Prostate gland (tissue), 2 donors: ENCODE data around the gene CPSF7.
"Not testable (repeated sequence)": the region's sequence is repeated elsewhere in the genome, so short reads cannot be mapped to it uniquely, and the experiment has no call there.

Experiments used
- CTCF ChIP-seq, 4 experiments: fragments of 200-600 bp in 2 of 4; fragments of 450-650 bp in 2 of 4; sonication (generic) in 2 of 4; IDR thresholded peaks; 1 replicate in 3 of 4; 2 replicates in 1 of 4; pipeline ENCODE4 v1.5.1; 2016 to 2019; ENCODE audit warnings: antibody characterized with exemption in 4 of 4, mild to moderate bottlenecking in 2 of 4, moderate library complexity in 2 of 4
- POLR2A ChIP-seq: fragments of 450-650 bp; IDR thresholded peaks from one replicate; pipeline ENCODE4 v1.6.1; 2016; ENCODE audit warnings: antibody characterized with exemption, mild to moderate bottlenecking
- POLR2AphosphoS5 ChIP-seq: sonication (generic); formaldehyde crosslinking; IDR thresholded peaks from one replicate; pipeline ENCODE4 v1.6.1; 2017; ENCODE audit warnings: antibody characterized with exemption

DNA sequence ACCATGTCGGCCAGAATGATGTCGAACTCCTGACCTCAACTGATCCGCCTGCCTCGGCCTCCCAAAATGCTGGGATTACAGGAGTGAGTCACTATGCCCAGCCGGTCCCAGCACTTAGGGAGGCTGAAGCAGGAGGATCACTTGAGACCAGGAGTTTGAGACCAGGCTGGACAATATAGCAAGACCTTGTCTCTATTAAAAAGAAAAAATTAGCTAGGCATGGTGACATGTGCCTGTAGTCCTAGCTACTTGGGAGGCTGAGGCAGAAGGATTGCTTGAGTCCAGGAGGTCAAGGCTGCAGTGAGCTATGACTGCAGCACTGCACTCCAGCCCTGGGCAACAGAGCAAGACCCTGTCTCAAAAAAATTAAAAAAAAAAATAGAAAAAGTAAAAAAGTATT, 45.9 kb downstream of the CPSF7 start:
- not testable (repeated sequence) for TF ChIP-seq CTCF (IDR thresholded peaks at IDR 0.05); POLR2A; POLR2AphosphoS5
